HCT116 (cell line): ENCODE data around the gene HECW1. TPM values are rescaled to one million over a fixed set of nuclear protein-coding genes. Genes with fewer than 3 reads are reported as not detected.
A peak's percentile ranks its signal among the peaks of the same experiment; 100 is the strongest.
"Not testable (repeated sequence)": the region's sequence is repeated elsewhere in the genome, so short reads cannot be mapped to it uniquely, and the experiment has no call there.

Experiments used
- ATAC-seq: fragments of 200-7000 bp; cut with Tn5 transposase; 2 replicates; pipeline ENCODE4 v1.9.1; 2020; ENCODE audit warnings: mild to moderate bottlenecking, moderate library complexity
- BruUV-seq: library from RNA; stranded (reverse); fragments of 400-500 nt; replicated peaks from 2 replicates; lab custom pipeline; 2021; lab: Mats Ljungman, UMichigan
- CTCF ChIA-PET: fragments of 300-600 bp; sonication (Branson Sonifier 250); formaldehyde crosslinking; loops from one replicate; lab custom pipeline; 2021; ENCODE audit warnings: antibody characterized with exemption; lab: Charles Lee
- POLR2A ChIA-PET: fragments of 300-600, 350-600 bp; sonication (Branson Sonifier 250); formaldehyde crosslinking; loops from one replicate; lab custom pipeline; 2021; ENCODE audit warnings: antibody characterized with exemption; lab: Charles Lee
- RAD21 ChIA-PET, 2 experiments: fragments of 300-600 bp; sonication (Branson Sonifier 250); formaldehyde crosslinking; loops; one replicate each; lab custom pipeline; 2023; ENCODE audit warnings: low total read pairs in 2 of 2; ENCODE audit not compliant: uncharacterized antibody in 2 of 2, unreplicated experiment in 2 of 2, low non-redundant PET in 1 of 2; lab: Charles Lee
- DNase-seq: peaks from one replicate; pipeline ENCODE4 v3.0.0-alpha.2; 2010; ENCODE audit warnings: low read depth, low spot score
- H2AFZ ChIP-seq: fragments of 200-600 bp; shearing (Covaris generic), sonication (generic); 2 replicates; pipeline ENCODE4 v1.6.1; 2017; ENCODE audit warnings: low read depth, mixed run types, mixed read lengths, antibody characterized with exemption, low read length; ENCODE audit not compliant: poor library complexity, severe bottlenecking
- H3K27ac ChIP-seq: 2 replicates; pipeline ENCODE4 v1.5.1; 2012; ENCODE audit warnings: low read depth, low read length
- H3K27me3 ChIP-seq: fragments of 200-600 bp; sonication (generic); 2 replicates; pipeline ENCODE4 v1.6.1; 2016; ENCODE audit warnings: mixed run types, low read length, mixed read lengths; ENCODE audit not compliant: insufficient read depth
- H3K36me3 ChIP-seq, 2 experiments: fragments of 200-500 bp in 1 of 2; fragments of 200-600 bp in 1 of 2; sonication (Bioruptor generic) in 1 of 2; sonication (generic) in 1 of 2; 2 replicates each; pipeline versions ENCODE4 v1.5.1 to v1.6.1; 2014 to 2016; ENCODE audit warnings: low read length in 2 of 2, inconsistent platforms in 1 of 2, mixed read lengths in 1 of 2, mixed run types in 1 of 2; ENCODE audit not compliant: insufficient read depth in 2 of 2, control insufficient read depth in 1 of 2
- H3K4me1 ChIP-seq, 2 experiments: fragments of 200-600 bp in 1 of 2; sonication (generic) in 1 of 2; 2 replicates each; pipeline versions ENCODE4 v1.5.1 to v1.6.1; 2012 to 2017; ENCODE audit warnings: low read length in 2 of 2, inconsistent platforms in 1 of 2, mild to moderate bottlenecking in 1 of 2, mixed read lengths in 1 of 2, mixed run types in 1 of 2, moderate library complexity in 1 of 2; ENCODE audit not compliant: insufficient read depth in 2 of 2, control insufficient read depth in 1 of 2
- H3K4me2 ChIP-seq: fragments of 200-600 bp; sonication (generic); 2 replicates; pipeline ENCODE4 v1.6.1; 2017; ENCODE audit warnings: mixed run types, low read length, mixed read lengths
- H3K4me3 ChIP-seq, 2 experiments: fragments of 200-600 bp in 1 of 2; sonication (generic) in 1 of 2; replicated peaks in 1 of 2; 2 replicates each; pipeline ENCODE4 v1.5.1; 2011 to 2016; ENCODE audit warnings: low read length in 2 of 2, control low read depth in 1 of 2, low read depth in 1 of 2, mild to moderate bottlenecking in 1 of 2, mixed read lengths in 1 of 2, mixed run types in 1 of 2
- H3K79me2 ChIP-seq: fragments of 200-600 bp; sonication (generic); 2 replicates; pipeline ENCODE4 v1.6.1; 2017; ENCODE audit warnings: mild to moderate bottlenecking, mixed run types, low read length, moderate library complexity, mixed read lengths; ENCODE audit not compliant: insufficient read depth
- H3K9ac ChIP-seq: fragments of 200-600 bp; sonication (generic); 2 replicates; pipeline ENCODE4 v1.6.1; 2016; ENCODE audit warnings: low read length, mixed read lengths
- H3K9me2 ChIP-seq: fragments of 200-600 bp; sonication (generic), shearing (Covaris generic); 2 replicates; pipeline ENCODE4 v1.6.1; 2017; ENCODE audit warnings: mixed run types, mild to moderate bottlenecking, moderate library complexity; ENCODE audit not compliant: insufficient read depth
- H3K9me3 ChIP-seq, 2 experiments: fragments of 200-500 bp in 1 of 2; fragments of 200-600 bp in 1 of 2; sonication (Bioruptor generic) in 1 of 2; sonication (generic) in 1 of 2; 2 replicates each; pipeline ENCODE4 v1.6.1; 2014 to 2017; ENCODE audit warnings: low read length in 2 of 2, mixed read lengths in 2 of 2, inconsistent platforms in 1 of 2, low read depth in 1 of 2, mild to moderate bottlenecking in 1 of 2, mixed run types in 1 of 2, moderate library complexity in 1 of 2; ENCODE audit not compliant: control insufficient read depth in 1 of 2, insufficient read depth in 1 of 2
- H4K20me1 ChIP-seq: fragments of 200-600 bp; sonication (generic), shearing (Covaris generic); 2 replicates; pipeline ENCODE4 v1.6.1; 2017; ENCODE audit warnings: mixed run types, mild to moderate bottlenecking, moderate library complexity; ENCODE audit not compliant: insufficient read depth
- EZH2 ChIP-seq: fragments of 200-600 bp; sonication (generic); IDR thresholded peaks from 2 replicates; pipeline ENCODE4 v1.6.1; 2017; ENCODE audit warnings: antibody characterized with exemption, mixed run types
- SIN3A ChIP-seq: IDR thresholded peaks from 2 replicates; pipeline ENCODE4 v1.6.1; 2012; ENCODE audit warnings: low read depth
- SP1 ChIP-seq: IDR thresholded peaks from 2 replicates; pipeline ENCODE4 v1.6.1; 2012; ENCODE audit warnings: low read depth
- SRF ChIP-seq: IDR thresholded peaks from 2 replicates; pipeline ENCODE4 v1.6.1; 2012; ENCODE audit warnings: low read depth
- YY1 ChIP-seq: IDR thresholded peaks from 2 replicates; pipeline ENCODE4 v1.6.1; 2011; ENCODE audit warnings: low read length, low read depth, moderate library complexity, mild to moderate bottlenecking; ENCODE audit not compliant: insufficient replicate concordance; ENCODE audit errors: extremely low read depth
- ZFX ChIP-seq: fragments of 450-650 bp; IDR thresholded peaks from 2 replicates; pipeline ENCODE4 v1.6.1; 2017
- intact Hi-C: fragments of 100-400 bp; cut with micrococcal nuclease; formaldehyde crosslinking; loops from 2 replicates; pipeline ENCODE4 v1.10.0; 2022
- total RNA-seq: library from RNA; stranded (reverse); gene quantifications from one replicate; pipeline ENCODE4 v1.2.1, GENCODE V29; 2021; ENCODE audit not compliant: unreplicated experiment
- TF ChIP-seq, protein P1 (sequence below): IDR thresholded peaks from 2 replicates; pipeline ENCODE4 v1.6.1; 2012
- TF ChIP-seq, protein P2 (sequence below), 3 experiments: fragments of 200-600 bp in 1 of 3; sonication (generic) in 1 of 3; IDR thresholded peaks in 2 of 3; conservative IDR thresholded peaks in 1 of 3; 2 replicates each; pipeline ENCODE4 v1.5.1; 2012 to 2017; ENCODE audit warnings: low read depth in 2 of 3, low read length in 2 of 3, antibody characterized with exemption in 1 of 3, borderline replicate concordance in 1 of 3, control low read depth in 1 of 3, mild to moderate bottlenecking in 1 of 3, mixed read lengths in 1 of 3, mixed run types in 1 of 3, moderate library complexity in 1 of 3; ENCODE audit not compliant: insufficient read depth in 1 of 3
- TF ChIP-seq, protein P3 (sequence below): IDR thresholded peaks from 2 replicates; pipeline ENCODE4 v1.6.1; 2012
- TF ChIP-seq, protein P4 (sequence below): IDR thresholded peaks from 2 replicates; pipeline ENCODE4 v1.6.1; 2012; ENCODE audit warnings: low read depth

HECW1 gene
- total RNA-seq, 1 experiment from 2014 or later: 5.6 TPM

DNA sequence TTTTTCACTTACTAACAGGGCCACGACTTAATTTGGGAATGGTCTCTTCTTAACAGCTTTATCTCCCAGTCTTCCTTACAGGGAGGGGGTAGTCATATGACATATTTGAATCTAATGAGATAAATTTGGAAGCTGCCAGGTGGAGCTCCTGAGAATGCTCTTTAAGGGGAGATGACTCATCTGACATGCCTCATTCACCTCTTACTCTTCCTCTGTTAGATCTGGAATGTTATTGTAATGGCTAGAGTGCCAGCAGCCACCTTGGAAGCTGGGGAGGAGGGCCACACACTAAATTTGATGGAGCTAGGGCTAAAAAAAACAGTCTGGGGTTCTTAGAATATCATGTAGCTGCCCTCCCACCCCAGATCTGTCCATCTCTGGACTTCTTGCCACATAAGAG is 22.7 kb downstream of the HECW1 start (continued):
- TF ChIP-seq, protein P1, sequence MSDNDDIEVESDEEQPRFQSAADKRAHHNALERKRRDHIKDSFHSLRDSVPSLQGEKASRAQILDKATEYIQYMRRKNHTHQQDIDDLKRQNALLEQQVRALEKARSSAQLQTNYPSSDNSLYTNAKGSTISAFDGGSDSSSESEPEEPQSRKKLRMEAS: no peak; the same call in 1 of the 2 replicates

DNA sequence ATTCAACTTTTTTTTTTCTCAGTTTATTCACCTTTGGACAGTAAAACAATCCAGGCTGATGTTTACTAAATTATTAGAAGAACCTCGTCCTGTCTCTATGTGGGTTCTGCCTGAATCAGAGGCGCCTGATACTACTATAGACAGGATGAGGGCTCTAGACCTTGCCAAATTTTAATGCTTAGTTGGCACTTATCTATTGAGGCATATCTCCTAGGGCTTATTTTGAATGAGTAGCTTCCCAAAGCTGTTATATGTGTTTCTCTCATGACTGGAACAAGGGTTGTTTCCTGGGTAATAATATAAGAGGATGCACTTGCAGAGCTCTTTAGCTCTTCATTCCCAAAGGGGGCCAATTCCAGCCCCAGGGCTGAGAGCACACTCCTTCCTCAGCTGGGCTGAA is 23.6 kb downstream of the HECW1 start:
- Histone ChIP-seq H4K20me1 (no peaks in the 10 kb centered on the region), H3K9ac (no peak overlapping the region), H3K4me1 (peaks cover 16 to 28% of the 10 kb centered on the region in 2 experiments), H2AFZ (no peak overlapping the region), H3K4me2 (0 out of 2 replicates have a peak overlapping the region, but pooled peaks have one; percentile 58), H3K9me3 (no peaks in the 10 kb centered on the region), H3K9me2 (no peaks in the 10 kb centered on the region), H3K79me2 (no peaks in the 10 kb centered on the region), H3K36me3 (no peaks in the 10 kb centered on the region), H3K27ac (no peak overlapping the region), H3K27me3 (no peaks in the 10 kb centered on the region), H3K4me3 (no peak overlapping the region)
- ATAC-seq (no peak), DNase-seq (no peak)
- intact Hi-C loops: no loop called here
- RAD21 ChIA-PET: no interaction called here
- TF ChIP-seq EZH2: no peak
- no peak for TF ChIP-seq SIN3A
- no peak for TF ChIP-seq SRF
- no peak for TF ChIP-seq YY1
- no peak for TF ChIP-seq ZFX
- TF ChIP-seq, protein P2, sequence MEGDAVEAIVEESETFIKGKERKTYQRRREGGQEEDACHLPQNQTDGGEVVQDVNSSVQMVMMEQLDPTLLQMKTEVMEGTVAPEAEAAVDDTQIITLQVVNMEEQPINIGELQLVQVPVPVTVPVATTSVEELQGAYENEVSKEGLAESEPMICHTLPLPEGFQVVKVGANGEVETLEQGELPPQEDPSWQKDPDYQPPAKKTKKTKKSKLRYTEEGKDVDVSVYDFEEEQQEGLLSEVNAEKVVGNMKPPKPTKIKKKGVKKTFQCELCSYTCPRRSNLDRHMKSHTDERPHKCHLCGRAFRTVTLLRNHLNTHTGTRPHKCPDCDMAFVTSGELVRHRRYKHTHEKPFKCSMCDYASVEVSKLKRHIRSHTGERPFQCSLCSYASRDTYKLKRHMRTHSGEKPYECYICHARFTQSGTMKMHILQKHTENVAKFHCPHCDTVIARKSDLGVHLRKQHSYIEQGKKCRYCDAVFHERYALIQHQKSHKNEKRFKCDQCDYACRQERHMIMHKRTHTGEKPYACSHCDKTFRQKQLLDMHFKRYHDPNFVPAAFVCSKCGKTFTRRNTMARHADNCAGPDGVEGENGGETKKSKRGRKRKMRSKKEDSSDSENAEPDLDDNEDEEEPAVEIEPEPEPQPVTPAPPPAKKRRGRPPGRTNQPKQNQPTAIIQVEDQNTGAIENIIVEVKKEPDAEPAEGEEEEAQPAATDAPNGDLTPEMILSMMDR (IDR thresholded peaks at IDR 0.05 in 2 of 3, conservative IDR thresholded peaks at IDR 0.05 in 1 of 3; ENCODE audit: borderline replicate concordance in 1 of 3, insufficient read depth in 1 of 3, low read depth in 2 of 3, low read length in 2 of 3): no peak
- TF ChIP-seq, protein P3, sequence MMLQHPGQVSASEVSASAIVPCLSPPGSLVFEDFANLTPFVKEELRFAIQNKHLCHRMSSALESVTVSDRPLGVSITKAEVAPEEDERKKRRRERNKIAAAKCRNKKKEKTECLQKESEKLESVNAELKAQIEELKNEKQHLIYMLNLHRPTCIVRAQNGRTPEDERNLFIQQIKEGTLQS: no peak
- TF ChIP-seq SP1: no peak
- TF ChIP-seq, protein P4, sequence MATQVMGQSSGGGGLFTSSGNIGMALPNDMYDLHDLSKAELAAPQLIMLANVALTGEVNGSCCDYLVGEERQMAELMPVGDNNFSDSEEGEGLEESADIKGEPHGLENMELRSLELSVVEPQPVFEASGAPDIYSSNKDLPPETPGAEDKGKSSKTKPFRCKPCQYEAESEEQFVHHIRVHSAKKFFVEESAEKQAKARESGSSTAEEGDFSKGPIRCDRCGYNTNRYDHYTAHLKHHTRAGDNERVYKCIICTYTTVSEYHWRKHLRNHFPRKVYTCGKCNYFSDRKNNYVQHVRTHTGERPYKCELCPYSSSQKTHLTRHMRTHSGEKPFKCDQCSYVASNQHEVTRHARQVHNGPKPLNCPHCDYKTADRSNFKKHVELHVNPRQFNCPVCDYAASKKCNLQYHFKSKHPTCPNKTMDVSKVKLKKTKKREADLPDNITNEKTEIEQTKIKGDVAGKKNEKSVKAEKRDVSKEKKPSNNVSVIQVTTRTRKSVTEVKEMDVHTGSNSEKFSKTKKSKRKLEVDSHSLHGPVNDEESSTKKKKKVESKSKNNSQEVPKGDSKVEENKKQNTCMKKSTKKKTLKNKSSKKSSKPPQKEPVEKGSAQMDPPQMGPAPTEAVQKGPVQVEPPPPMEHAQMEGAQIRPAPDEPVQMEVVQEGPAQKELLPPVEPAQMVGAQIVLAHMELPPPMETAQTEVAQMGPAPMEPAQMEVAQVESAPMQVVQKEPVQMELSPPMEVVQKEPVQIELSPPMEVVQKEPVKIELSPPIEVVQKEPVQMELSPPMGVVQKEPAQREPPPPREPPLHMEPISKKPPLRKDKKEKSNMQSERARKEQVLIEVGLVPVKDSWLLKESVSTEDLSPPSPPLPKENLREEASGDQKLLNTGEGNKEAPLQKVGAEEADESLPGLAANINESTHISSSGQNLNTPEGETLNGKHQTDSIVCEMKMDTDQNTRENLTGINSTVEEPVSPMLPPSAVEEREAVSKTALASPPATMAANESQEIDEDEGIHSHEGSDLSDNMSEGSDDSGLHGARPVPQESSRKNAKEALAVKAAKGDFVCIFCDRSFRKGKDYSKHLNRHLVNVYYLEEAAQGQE: no peak
- BruUV-seq: no TSS peak
- CTCF ChIA-PET: no interaction called here
- POLR2A ChIA-PET: no interaction called here

DNA sequence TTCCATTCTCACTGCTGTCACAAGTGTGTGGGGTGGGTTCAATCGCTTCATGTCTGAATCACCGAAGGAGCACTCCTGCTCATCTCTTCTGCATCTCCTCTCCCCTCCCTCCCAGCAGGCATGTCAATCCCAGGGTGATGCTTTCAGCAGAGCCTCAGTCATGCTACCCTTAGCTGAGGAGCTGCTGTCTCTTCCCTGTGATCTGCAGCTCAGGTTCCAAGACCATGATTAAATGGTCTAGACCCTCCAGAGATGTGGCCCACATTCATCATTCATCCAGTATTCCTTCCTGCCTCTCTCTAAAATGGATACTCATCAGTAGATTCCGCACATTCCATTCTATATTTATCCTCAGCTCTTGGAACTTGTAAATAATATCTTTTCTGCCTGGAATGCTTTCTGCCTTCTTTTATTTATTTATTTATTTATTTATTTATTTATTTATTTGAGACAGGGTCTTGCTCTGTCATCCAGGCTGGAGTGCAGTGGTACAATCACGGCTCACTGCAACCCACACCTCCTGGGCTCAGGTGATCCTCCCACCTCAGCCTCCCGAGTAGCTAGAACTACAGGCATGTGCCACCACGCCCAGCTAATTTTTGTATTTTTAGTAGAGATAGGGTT is 24.8 kb downstream of the HECW1 start:
- H3K36me3 ChIP-seq, H2AFZ ChIP-seq, intact Hi-C loops, H3K27me3 ChIP-seq, ATAC-seq, H4K20me1 ChIP-seq, CTCF ChIA-PET, BruUV-seq, H3K4me3 ChIP-seq, H3K9ac ChIP-seq, POLR2A ChIA-PET, H3K27ac ChIP-seq, H3K79me2 ChIP-seq, H3K9me3 ChIP-seq, RAD21 ChIA-PET, DNase-seq, H3K9me2 ChIP-seq: not testable (repeated sequence)
- Histone ChIP-seq H3K4me1 (peaks cover 21 to 31% of the 10 kb centered on the region in 2 experiments), H3K4me2 (peak overlapping the region; percentile 13; the same call in 1 of the 2 replicates)
